Measurements from ENCODE around the gene LMBR1L.
A peak's percentile ranks its signal among the peaks of the same experiment; 100 is the strongest.
"Not testable (repeated sequence)": the region's sequence is repeated elsewhere in the genome, so short reads cannot be mapped to it uniquely, and the experiment has no call there.

LMBR1L gene, protein sequence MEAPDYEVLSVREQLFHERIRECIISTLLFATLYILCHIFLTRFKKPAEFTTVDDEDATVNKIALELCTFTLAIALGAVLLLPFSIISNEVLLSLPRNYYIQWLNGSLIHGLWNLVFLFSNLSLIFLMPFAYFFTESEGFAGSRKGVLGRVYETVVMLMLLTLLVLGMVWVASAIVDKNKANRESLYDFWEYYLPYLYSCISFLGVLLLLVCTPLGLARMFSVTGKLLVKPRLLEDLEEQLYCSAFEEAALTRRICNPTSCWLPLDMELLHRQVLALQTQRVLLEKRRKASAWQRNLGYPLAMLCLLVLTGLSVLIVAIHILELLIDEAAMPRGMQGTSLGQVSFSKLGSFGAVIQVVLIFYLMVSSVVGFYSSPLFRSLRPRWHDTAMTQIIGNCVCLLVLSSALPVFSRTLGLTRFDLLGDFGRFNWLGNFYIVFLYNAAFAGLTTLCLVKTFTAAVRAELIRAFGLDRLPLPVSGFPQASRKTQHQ

DNA sequence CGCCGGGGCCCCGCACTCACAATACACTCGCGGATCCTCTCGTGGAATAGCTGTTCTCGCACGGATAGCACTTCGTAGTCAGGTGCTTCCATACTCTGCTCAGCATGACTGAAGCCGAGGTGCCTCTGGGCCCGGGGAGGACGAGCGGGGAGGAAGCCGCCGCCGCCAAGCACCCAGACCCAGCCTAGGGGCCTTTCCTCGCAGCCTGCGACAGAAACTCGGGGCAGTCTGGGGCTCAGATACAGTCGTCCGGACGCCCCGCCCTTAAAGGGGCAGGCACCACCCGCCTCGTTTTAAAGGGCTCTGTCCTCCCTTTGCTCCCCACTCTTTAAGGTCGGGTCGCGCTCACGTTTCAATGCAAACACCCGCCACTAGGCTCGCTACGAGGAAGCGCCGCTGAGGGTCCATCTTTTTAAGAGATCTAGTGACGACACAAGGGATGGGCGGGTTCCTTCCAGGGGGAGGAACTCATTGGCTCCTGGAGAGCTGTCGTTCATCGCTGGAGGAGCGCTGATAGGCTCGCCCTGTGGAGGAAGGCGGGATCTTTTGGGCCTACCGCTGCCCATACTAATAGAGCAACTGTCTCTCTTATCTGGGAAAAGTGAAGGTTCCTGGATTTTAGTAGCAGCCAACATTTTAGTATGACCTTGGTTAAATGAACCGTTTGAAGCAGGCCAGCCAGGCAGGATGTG is at the start of gene LMBR1L:
Gene LMBR1L, minus strand, starts transcription at position 384 of the 692 bp plus-strand sequence. Its CDS starts 292 bp downstream, at position 92.
- peak; percentile 79 to 86 for DNase-seq (ENCODE audit: low read depth in 1 of 2, low spot score in 1 of 2)

DNA sequence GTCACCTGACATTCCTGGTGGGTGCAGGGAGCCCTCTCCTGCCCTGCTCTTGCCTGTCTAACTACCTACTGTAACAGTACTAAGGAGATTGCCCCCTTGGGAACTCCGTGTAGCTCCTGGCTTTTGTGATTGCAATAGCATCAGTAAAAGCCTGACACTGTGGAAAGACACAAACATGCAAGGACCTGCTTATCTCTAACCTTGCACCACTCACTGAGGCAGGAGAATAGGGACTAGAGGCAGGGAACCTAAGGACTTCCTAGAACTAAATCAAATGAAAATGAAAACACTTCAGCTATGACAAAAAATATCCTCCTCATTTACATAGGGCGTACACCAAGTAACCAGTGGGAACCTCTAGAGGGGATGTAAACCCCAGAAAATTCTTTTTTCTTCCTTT is 49.8 kb upstream of the LMBR1L start:
- no peak for DNase-seq (ENCODE audit: low read depth in 1 of 2, low spot score in 1 of 2)

DNA sequence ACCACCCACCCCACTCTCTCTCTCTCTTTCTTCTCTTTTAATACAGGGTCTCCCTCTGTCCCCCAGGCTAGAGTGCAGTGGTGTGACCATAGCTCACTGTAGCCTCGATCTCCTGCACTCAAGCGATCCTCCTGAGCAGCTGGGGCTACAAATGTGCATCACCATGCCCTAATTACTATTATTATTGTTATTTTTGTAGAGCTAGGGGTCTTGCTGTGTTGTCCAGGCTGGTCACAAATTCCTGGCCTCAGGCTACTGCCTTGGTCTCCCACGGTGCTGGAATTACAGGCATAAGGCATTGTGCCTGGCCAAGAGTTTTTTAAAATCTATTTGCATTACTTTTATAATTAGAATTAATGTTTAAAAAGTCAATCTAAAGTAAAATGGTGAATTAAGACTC is 43.6 kb upstream of the LMBR1L start:
- no peak for DNase-seq (ENCODE audit: low read depth in 1 of 2, low spot score in 1 of 2)

DNA sequence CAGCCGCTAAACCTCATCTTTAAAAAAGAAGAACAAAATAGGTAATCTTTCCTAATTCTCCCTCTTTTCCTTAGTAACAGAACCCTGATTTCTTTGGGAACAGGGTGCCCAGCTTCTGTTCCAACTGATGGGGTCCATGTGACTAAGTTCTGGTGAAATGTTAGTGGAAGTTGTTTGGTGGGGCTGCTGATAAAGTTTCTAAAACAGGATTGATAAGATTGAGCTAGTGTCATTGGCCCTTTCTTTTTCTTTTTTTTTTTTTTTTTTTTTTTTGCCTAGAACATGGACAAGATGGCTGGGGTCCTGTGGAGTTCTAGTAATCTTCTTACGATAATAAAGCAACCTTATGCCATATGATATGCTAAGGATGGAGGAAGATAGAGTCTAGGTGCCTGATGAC is 36.7 kb upstream of the LMBR1L start:
- no peak for DNase-seq (ENCODE audit: low read depth in 1 of 2, low spot score in 1 of 2)

DNA sequence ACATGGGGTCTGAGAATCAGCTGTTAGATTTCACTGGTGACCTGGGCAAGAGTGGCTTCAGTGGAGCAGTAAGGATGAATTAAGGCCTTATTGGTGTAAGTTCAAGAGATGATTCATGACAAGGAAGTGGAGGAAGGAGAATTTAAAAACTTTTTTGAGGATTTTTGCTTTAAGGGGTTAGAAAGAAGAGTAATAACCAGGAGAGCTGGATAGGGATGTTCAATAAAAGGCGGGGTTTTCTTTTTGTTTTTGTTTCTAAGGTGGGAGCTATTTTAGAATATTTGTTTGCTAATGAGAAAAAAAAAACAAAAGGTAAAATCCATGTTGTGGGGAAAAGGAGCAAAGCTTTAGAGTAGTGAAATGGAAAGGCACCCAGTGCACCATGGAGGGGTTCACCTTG is 35.8 kb upstream of the LMBR1L start:
- no peak for DNase-seq (ENCODE audit: low read depth in 1 of 2, low spot score in 1 of 2)

DNA sequence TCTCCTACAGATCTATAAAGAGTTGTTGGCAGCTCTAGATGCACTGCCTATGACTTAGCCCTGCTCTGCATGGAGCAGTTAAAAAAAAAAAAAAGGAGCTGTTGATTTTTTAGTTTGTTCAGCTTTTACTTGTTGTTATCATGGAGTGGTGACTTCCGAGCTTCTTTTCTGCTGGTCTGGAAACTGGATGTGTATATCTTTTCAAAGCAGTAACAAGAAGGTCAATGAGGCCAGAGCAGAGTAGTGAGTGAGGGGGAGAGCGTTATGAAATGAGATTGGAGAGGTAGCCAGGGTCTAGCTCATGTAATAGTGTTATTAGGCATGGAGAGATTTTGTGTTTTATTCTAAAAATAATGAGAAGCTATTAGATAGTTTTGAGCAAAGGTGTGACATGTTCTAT is 33.7 kb upstream of the LMBR1L start:
- no peak for DNase-seq (ENCODE audit: low read depth in 1 of 2, low spot score in 1 of 2)

DNA sequence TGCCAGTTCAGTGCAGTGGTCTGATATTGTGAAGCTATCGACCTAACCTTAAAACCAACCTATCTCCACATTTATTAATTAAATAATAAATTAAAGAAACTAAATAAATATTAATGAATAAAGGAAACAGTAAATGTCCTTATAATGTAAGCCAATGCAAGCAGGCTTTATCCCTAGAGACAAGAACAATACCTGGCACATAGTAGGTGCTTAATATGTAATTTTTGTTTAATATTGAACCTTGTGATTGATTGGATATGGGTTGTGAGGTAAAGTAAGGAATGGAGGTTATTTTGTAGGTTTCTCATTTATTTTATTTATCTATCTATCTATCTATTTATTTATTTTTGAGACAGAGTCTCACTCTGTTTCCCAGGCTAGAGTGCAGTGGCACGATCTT is 28.4 kb upstream of the LMBR1L start:
- no peak for DNase-seq (ENCODE audit: low read depth in 1 of 2, low spot score in 1 of 2)

DNA sequence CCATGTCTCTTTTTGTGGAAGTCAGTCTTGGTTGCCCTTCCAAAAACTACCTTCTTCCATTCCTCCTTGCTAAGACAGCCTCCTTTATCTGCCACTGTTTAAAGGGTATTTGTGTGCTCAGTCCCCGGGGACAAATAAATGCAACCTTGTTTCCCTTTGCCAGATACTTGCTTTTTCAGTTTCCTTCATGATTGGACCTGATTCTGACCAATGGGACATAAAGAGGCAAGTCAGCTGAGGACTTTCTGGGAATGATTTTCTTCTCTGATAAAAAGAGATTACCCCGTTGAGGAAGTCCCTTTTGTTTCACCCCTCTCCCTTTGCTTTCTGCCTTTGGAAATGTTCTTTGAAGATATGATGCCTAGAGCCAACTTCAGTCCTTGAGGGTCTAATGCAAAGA is 27.9 kb upstream of the LMBR1L start:
- DNase-seq (ENCODE audit: low read depth in 1 of 2, low spot score in 1 of 2): no peak

DNA sequence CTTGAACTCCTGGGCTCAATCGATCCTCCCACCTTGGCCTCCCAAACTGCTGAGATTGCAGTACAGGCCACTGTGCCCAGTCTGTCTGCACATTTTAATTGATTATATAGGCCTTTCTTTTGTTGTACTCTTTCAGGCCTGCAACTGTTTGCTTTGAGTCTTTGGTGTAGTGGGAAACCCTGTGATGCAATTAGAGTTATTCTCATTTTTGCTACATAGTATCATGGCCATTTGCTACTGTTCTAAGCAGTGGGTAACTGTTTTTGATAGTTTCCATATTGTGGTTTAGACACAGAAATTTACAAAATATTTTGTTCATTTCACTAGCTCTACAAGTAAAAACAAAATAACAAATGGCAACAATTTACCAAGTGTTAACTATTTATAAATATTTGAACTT is 26.8 kb upstream of the LMBR1L start:
- no peak for DNase-seq (ENCODE audit: low read depth in 1 of 2, low spot score in 1 of 2)

DNA sequence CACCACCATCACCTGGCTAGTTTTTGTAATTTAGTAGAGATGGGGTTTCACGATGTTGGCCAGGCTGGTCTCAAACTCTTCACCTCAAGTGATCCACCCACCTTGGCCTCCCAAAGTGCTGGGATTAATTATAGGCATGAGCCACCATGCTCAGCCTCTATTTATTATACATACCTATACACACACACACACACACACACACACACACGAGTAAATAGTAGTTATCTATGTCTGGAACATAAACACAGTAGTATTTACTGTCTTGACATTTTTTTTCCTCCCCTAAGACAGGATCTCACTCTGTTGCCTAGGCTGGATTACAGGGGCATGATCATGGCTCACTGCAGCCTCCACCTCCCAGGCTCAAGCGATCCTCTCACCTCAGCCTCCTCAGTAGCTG is 26.4 kb upstream of the LMBR1L start:
- not testable (repeated sequence) for DNase-seq (ENCODE audit: low read depth in 1 of 2, low spot score in 1 of 2)

DNA sequence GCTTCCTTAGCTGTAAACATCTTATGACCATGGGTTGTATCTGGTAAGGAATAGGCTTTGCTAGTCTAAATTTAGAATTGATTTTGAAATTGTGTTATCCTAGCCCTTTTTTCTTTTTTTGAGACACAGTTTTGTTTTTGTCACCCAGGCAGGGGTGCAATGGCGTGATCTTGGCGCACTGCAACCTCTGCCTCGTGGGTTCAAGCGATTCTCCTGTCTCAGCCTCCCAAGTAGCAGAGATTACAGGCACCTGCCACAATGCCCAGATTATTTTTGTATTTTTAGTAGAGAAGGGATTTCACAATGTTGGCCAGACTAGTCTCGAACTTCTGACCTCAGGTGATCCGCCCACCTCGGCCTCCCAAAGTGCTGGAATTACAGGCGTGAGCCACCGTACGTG is 22.9 kb upstream of the LMBR1L start:
- DNase-seq (ENCODE audit: low read depth in 1 of 2, low spot score in 1 of 2): no peak

DNA sequence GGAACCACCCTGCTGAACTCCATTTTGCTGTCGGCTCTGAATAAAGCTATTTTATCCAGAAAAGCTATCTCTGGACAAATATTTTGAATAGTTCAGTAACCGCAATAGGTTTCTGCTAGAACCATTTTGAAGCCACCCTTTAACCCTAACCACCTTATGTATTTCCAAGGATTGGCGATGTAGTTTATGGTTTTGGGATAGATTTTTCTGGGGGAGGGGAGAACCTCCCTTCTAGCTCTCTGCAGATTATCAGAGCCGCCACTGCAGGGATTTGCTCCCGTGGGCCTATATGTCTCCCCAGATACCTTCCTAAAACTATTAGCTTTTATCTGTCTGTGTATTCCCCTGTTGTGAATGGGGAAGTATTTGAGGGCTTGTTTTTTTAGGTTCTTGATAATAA is 22.4 kb upstream of the LMBR1L start:
- DNase-seq (ENCODE audit: low read depth in 1 of 2, low spot score in 1 of 2): no peak

DNA sequence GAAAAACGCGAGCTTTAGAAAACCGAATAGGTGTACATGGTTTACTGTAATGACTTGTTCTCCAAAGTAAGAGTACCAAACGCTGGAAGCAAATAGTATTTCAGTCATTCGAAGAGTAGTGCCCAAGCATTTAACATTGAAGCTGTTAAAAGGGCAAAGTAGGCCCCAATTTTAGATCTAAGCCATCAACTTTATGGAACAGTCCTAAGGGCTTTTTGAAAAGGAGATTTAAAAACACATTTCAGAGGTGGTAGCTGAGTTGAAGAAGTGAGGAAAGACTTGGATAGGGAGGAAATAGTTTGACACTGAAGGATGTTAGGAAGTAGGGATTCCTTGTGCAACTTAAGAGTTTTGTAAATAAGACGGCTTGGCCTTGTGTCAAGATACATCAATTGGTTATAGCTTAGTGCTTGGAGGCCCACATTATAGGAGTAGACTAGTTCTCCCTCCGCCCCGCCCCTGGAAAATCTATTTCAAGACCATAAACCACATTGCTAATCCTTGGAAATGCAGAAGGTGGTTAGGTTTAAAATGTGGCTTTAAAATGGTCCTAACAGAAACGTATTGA is 21.3 kb upstream of the LMBR1L start:
- no peak for DNase-seq (ENCODE audit: low read depth in 1 of 2, low spot score in 1 of 2)

DNA sequence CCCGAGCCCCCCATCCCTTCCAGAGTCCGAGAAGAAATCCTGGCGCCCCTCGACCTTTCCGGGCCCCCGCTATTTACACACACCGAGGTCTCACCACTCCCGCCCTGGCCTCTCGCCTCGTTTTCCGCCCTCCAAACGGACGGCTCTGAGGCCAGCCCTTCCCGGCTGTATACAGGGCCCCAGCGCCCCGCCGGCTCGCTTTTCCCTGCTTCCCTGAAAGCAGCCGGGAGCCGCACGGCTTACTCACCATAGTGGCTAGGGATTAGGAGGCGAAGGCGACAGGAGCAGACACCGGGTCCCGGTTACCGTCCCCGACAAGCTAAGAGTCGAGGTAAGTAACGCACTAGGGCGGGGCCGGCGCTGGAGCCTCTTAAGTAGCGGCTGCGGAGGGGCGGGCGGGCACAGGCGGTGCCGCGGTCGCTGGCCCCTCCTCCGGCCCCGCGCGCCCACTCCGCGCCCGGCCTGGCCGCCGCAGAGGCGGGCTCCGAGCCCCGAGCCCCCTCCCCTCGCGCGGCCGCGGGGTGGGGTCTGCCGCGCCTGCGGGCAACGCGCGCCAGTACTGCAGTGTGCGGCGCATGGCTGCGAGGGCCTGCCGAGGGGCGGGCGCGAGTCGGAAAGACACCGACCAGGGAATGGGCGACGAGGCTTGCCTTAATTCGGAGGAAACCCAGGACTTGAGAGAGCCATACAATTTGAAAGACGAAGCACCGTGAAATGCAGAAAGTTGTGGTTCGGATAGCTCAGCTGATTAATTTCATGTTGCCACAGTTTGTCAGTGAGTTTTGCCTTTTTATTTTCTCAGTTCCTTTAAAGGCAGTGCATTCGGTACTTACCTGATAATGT is 20.6 kb upstream of the LMBR1L start, which contains the start of gene TUBA1B:
Gene TUBA1B, minus strand, starts transcription at position 345 of the 843 bp plus-strand sequence. Its CDS starts 95 bp downstream, at position 250.
- peak; percentile 82 to 89 for DNase-seq (ENCODE audit: low read depth in 1 of 2, low spot score in 1 of 2)

DNA sequence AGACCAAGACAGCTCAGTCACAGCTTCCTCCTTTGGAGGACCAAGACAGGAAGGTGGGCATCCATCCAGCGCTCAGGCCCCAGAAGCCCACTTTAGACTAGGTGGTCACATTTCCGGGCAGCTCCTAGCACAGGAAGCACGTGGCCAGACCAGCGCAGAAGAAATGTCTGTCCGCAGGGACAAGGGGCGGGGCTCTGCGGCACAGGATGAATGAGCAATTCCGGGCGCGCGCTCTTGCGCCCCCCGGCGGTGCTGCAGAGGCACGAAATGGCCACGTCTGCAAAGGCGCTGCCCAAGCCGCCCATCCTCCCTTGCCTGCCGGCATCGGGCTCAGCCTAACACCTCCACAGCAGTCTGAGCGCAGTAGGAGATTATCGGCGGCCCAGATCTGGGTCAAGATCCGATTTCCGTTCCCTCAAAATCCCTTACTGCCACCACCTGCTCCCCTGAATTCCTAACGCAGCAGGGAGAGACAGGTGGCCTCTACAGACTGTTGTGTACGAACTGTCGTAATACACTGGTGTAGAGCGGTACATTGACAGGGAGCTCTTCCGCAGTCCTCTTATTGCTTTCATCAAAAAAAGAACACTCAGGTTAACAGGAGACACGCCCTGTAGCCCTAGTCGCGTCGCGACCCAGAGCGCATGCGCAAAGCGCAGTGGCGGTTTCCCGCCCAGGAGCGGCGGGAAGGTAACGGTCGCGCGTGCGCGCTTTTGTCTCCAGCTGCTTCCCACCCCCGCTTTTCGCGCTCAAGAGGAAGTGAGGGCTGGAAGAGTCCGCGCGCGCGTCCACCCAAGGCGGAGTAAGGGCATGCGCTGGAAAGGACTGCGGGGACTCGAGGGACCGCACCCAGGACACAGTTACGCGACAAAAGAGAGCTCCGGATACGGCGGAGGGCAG is 19.8 kb upstream of the LMBR1L start:
- peak; percentile 85 to 90 for DNase-seq (ENCODE audit: low read depth in 1 of 2, low spot score in 1 of 2)

DNA sequence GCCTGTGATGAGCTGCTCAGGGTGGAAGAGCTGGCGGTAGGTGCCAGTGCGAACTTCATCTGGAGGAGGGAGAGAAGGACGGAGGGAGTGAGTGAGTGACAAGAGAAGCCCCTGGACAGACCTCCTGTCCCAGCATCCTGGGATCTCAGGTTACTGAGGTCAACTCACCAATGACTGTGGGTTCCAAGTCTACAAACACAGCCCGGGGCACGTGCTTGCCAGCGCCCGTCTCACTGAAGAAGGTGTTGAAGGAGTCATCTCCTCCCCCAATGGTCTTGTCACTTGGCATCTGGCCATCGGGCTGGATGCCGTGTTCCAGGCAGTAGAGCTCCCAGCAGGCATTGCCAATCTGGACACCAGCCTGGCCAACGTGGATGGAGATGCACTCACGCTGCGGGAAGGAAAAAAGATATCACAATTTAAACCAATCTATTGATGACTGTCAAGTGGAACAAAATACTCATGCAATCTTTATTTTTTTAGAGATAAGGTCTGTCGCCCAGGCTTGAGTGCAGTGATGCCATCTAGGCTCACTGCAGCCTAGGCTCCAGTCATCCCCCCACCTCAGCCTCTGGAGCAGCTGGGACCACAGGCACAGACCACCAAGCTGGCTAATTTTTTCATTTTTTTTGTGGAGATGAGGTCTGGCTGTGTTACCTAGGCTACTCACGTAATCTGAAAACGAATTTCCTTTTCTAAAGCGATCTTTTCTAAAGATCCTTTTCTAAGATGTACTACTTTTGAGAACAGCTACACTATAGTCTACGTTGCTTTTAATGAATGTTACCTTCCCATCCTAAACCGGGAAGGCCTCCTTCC is 18.9 kb upstream of the LMBR1L start:
- no peak for DNase-seq (ENCODE audit: low read depth in 1 of 2, low spot score in 1 of 2)

DNA sequence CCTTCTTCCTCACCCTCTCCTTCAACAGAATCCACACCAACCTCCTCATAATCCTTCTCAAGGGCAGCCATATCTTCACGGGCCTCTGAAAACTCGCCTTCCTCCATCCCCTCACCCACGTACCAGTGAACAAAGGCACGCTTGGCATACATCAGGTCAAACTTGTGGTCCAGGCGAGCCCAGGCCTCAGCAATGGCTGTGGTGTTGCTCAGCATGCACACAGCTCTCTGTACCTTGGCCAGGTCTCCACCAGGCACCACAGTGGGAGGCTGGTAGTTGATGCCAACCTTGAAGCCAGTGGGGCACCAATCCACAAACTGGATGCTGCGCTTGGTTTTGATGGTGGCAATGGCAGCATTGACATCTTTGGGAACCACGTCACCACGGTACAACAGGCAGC is 17.3 kb upstream of the LMBR1L start:
- not testable (repeated sequence) for DNase-seq (ENCODE audit: low read depth in 1 of 2, low spot score in 1 of 2)

DNA sequence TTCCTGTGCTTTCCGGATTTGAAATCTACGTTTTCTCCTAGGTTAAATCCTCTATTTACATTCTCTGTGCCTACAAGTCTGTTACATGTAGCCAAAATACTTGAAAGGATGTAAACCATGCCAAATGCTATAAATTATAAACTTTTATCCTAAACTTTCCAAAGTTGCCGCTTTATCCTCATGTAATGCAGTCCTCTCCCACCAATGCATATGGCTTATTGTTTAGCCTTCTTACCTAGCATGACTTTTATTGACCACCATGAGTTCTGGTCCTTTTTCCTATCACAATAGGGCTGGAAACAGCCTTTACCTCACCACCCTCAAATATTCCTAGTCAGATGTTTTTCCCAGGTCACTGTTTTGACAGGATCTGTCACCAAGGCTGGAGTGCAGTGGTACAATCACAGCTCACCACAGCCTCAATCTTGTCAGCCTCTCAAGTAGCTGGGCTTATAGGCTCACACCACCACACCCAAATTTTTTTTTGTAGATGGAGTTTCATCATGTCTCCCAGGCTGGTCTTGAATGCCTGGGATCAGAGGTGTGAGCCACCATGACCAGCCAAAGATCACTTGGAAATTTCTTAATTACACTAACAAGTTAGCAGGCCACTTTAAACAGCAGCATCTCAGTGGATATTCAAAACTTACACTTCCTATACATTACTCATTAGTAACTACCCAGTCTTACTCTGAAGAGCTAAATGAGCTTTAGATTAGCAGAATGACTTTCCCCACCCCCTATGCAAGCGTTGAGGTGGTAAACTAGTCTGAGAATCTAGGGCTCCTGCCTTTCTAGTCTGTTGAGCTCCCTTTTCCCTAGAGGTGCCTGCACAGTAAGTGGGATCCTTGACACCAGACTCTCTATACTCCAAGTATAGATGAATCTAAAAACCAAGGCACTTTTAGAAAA is 16.5 kb upstream of the LMBR1L start:
- DNase-seq (ENCODE audit: low read depth in 1 of 2, low spot score in 1 of 2): no peak

Data from stimulated activated CD4-positive, alpha-beta T cell treated with anti-CD3 and anti-CD28 coated beads, Interleukin-15, amount 100 ng/mL, for 1 hour (primary cell).